GM18909 (cell line): Measurements from ENCODE around the gene ACP2.
A peak's percentile ranks its signal among the peaks of the same experiment; 100 is the strongest.

ENCODE experiments used
- ATAC-seq: cut with Tn5 transposase; IDR thresholded peaks from one replicate; pipeline ENCODE4 v1.9.1; 2021; ENCODE audit warnings: mild to moderate bottlenecking; ENCODE audit not compliant: unreplicated experiment, poor library complexity

The ACP2 gene, protein sequence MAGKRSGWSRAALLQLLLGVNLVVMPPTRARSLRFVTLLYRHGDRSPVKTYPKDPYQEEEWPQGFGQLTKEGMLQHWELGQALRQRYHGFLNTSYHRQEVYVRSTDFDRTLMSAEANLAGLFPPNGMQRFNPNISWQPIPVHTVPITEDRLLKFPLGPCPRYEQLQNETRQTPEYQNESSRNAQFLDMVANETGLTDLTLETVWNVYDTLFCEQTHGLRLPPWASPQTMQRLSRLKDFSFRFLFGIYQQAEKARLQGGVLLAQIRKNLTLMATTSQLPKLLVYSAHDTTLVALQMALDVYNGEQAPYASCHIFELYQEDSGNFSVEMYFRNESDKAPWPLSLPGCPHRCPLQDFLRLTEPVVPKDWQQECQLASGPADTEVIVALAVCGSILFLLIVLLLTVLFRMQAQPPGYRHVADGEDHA

DNA sequence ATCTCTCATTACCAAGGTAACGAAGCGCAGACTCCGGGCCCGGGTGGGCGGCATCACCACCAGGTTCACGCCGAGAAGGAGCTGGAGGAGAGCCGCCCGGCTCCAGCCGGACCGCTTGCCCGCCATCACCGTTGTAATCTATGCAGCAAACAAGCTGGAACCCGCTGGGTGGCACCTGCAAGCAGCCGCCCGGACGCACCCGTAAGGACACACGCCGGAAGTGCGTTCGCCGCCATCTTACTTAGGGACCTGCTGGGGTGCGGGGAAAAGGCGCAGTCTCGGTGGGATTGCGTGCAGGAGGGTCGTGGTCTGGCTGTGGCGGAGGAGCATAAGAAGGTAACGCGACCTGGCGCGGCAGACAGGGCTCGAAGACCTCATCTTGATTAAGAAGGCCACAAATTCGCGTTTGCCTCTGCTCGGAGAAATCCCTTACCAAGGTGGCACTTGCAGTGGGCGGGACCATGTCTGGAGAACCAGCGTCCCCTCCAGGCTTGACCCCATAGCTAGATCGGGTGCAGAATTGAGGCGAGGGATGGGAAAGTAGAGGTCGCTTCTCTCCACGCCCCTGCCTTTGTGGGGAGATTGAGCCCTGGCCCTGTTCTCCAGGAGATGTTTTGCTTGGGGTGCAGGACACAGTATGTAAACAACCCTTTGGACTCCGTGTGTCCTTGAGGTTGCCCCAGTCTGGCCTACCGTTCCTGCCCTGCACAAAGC is at the start of gene ACP2:
Gene ACP2 (minus strand): TSS at position 151 of the 714 bp plus-strand sequence. CDS start 25 bp downstream, at position 126.
- ATAC-seq: peak; percentile 96

DNA sequence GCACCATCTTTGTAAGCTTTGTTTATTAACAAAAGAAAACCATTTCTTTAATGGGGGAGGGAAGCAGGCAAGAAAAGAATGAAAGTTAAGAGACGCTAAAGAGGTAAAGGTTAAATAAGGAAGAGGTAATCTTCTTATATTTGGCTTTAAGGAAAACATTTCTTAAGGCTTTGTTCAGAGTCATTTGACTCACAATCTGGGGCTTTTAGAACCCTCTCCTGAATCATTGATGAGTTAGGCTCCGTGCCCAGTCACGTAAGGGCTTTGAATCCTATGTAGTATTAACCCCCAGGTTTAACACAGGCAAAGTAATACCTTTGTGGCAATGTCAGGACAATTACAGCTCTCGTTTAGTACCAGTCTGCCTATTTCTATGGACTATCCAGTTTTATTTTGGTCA is 47.4 kb upstream of the ACP2 start:
- no peak for ATAC-seq

- ATAC-seq: no peak
Measured at GRCh38 chr11:47295385-47295784, 46.8 kb upstream of the ACP2 start.

DNA sequence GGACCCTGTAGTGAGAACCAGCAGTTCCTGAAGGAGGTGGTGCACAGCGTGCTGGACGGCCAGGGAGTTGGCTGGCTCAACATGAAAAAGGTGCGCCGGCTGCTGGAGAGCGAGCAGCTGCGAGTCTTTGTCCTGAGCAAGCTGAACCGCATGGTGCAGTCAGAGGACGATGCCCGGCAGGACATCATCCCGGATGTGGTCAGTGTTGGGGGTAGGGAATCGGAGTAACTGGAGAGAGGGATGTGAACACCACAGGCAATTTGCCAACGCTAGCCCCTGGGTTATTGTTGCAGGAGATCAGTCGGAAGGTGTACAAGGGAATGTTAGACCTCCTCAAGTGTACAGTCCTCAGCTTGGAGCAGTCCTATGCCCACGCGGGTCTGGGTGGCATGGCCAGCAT is 41.2 kb upstream of the ACP2 start:
- no peak for ATAC-seq

GRCh38 chr11:47288066-47288465 is 39.5 kb upstream of the ACP2 start:
- ATAC-seq: no peak

GRCh38 chr11:47285969-47286770 is 37.6 kb upstream of the ACP2 start:
- ATAC-seq: no peak

DNA sequence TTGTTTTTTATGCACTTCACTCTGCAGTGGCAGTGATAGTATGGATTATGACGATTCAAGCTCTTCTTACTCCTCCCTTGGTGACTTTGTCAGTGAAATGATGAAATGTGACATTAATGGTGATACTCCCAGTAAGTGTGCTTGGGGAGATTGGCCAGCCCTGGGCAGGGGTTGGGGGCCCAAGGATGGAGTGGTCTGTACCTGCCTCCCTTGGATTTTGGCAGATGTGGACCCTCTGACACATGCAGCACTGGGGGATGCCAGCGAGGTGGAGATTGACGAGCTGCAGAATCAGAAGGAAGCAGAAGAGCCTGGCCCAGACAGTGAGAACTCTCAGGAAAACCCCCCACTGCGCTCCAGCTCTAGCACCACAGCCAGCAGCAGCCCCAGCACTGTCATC is 35.5 kb upstream of the ACP2 start:
- no peak for ATAC-seq

- ATAC-seq: no peak
Measured at GRCh38 chr11:47282462-47282861, 33.8 kb upstream of the ACP2 start.

GRCh38 chr11:47280860-47281259 is 32.2 kb upstream of the ACP2 start:
- no peak for ATAC-seq

DNA sequence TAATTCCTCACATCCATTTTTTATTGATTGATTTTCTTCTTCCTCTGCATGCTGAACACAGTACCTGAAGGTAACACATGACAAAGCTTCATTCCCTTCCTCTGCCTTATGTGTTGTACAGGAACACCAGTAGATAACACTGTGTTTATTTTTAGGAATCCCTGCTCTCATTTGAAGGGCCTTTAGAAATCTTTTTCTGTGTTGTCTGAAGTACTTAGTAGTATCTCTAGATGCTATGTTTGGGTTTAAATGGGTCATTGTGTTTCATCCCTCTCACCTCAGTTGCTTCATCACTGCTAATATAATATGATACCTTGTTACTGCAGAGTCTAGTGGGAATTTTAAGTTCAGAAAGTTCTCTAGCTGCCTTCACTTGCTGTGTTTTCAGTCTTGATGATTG is 31.5 kb upstream of the ACP2 start:
- no peak for ATAC-seq

DNA sequence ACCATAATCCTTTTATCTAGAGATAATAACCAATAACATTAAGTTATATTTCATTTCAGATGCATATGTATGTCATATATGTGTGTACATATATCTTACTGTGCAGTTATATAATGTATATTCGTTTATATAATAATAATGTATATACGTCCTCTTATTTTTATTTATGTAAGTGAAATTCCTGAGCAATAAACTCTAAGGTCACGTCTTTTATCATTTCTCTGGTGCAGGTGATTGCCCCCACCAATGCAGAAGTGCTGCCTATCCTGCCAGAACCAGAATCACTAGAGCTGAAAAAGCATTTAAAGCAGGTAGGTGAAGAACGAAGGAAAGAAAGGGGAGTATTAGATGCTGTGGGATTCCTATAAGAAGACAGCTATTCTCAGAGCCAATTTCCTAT is 30.2 kb upstream of the ACP2 start:
- no peak for ATAC-seq

DNA sequence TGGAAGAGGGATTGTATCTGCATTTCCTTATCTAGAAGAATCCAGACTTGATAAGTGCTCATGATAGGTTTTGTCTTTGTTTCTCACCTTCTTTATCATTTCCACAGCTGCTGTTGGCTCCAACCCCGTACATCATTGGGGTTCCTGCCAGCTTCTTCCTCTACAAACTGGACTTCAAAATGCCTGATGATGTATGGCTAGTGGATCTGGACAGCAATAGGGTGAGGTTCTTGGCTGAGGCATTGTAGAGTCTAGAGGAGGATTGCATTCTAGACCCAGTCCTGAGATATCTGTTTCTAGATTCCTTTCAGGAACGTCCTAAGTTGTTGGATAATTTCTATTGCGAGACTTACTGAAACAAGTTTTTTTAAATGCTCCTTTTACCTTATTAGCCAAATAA is 29.4 kb upstream of the ACP2 start:
- no peak for ATAC-seq

- no peak for ATAC-seq
Measured at GRCh38 chr11:47276923-47277322, 28.3 kb upstream of the ACP2 start.

GRCh38 chr11:47274495-47275235 is 26.1 kb upstream of the ACP2 start:
- no peak for ATAC-seq

DNA sequence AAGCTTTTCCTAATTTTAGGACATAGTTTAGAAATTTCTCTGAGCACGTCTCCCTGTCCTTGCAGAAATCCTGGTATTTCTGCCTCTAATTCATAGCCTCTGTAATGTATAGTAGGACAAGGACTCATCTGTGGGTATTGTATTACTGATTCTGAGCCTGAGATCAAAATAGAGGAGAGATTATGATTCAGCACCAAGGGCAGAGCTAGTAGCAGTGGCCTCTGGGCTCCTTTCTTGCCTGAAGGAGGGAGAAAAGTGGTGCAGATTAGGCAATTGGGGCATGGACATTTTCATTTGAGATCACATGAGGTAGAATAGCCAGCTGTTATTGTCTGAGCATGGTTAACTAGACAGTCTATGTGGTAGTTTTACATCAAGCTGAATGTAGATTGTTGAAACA is 24.1 kb upstream of the ACP2 start:
- no peak for ATAC-seq

DNA sequence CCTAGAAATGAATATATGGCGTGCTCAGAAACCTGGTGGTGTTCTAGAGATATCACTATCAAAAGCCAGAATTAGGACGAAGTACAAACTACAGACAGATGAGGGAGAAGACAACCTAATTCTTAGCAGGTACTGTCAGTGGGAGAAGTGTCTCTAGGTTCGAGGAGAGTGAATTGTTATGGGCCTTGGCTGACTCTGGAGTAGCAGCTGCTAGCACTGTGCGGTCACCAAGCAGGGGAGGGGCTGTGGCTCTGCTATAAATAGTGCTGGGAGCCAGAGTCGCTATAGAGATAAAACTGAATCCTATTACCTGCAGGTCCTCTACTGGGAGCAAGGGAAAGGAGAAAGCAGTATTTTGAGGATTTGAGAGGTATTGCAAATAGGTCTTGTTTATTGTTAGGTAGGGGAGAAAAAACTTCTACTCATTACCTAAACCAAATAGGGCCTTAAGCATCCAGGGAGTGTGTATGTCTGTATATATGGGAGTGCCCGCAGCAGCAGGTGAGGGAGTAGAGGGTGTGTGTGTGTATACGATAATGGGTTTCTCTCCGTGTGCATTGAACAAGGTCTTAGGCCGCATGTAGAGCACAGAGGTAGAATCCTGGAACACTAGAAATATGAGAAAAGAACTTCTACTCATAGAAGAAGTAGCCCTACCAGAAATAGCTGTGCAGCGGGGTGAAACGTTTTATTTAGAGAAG is 23.5 kb upstream of the ACP2 start:
- ATAC-seq: no peak

DNA sequence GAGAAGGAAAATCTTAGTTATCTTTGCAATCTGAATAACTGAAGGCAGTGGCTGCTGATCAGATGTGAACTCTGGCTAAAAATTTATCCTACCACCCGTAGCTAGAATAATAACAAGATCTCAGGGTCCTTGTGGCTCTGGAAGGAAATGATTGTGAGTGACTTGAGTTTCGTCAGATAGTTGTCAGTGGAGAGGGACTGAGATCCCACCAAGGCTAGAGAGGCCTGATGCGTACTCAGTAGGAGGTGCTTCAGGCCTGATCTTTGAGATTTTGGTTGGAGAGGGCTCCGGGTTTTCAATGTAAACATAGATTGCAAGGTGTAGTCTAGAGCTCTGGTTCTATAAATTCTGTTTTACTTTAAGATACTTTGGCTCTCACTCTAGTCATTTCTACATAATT is 22.7 kb upstream of the ACP2 start:
- no peak for ATAC-seq

DNA sequence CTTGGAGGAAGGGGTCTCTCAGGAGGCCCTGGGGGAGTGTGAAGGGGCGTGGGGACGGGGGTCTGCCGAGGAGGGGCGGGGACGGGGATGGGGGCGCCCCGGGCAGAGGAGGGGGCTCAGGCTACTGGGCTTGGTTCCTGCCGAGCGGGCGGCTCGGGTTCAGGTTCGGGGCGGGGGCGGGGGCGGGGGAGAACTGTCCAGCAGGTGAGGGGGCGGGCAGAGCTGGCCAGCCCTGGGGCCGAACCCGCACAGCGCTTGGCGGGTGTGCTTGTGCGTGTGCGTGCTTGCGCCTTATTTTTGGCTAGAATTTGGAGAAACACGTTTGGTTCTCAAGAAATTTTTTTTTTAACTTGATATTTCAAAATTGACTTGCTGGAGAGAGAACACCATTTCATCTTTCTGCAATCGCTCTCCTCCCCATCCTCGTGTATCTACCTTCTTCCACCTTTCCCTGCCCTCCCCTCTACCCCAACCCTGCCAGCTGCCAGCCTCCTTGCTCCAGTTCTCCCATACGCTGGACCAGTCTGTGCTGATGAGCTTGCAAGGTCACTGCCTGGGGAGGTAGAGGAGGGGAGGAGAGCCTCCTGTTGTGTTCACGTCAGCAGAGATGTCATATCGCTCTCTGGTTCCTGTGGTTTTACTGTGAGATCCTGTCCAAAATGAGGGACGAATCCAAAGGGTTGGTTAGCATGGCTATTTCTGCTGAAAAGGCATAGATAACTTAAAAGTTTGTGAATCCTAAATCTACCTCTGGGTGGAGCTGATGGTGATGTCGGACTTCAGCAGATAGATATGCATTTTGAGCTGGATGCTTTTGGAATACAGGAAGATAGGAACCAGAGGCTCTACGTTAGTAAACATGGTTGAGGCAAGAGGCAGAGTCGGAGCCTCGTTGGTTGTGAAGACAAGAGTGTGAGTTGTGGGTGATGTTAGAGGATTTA is 22.0 kb upstream of the ACP2 start:
- no peak for ATAC-seq
